HG03469 (cell line): Measurements from ENCODE around the gene CPEB4.

ENCODE experiments used
- ATAC-seq: cut with Tn5 transposase; IDR thresholded peaks from one replicate; pipeline ENCODE4 v1.9.1; 2021; ENCODE audit warnings: mild to moderate bottlenecking, moderate library complexity, moderate number of reproducible peaks; ENCODE audit not compliant: unreplicated experiment

CPEB4 gene

DNA sequence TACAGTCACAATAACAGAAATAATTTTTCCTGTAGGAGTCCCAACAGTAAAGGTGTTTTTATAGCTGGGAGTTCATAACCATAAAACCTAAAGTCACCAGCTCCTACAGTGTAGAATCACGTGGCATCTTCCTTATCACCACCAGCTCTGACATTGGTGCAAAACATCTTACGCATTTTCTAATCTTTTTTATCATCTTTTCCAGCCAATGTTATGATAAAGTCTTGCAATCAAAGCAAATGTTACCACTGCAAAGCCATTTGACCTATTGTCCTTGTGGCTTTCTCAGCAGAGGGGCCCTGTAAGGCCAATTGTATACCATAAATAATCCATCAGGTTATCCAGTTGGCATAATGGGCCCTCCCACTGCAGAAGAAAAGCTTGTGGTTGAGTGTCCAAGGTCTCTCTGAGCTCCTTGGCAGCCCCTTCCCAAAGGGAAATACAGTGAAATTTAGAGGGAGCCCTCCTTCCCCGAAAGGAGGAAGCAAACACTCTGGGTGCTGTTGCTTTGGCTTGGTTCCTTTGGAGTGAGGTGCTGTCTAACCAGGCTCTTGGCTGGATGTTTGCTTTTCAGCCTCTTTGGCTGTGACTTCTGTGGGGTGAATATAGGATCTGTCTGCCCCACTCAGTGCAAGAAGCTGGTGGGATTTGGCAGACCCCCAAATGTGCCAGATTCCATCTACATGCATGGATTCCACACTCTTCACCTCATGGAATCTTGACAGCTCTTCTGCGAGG lies 29.3 kb upstream of the CPEB4 start:
- no peak for ATAC-seq

DNA sequence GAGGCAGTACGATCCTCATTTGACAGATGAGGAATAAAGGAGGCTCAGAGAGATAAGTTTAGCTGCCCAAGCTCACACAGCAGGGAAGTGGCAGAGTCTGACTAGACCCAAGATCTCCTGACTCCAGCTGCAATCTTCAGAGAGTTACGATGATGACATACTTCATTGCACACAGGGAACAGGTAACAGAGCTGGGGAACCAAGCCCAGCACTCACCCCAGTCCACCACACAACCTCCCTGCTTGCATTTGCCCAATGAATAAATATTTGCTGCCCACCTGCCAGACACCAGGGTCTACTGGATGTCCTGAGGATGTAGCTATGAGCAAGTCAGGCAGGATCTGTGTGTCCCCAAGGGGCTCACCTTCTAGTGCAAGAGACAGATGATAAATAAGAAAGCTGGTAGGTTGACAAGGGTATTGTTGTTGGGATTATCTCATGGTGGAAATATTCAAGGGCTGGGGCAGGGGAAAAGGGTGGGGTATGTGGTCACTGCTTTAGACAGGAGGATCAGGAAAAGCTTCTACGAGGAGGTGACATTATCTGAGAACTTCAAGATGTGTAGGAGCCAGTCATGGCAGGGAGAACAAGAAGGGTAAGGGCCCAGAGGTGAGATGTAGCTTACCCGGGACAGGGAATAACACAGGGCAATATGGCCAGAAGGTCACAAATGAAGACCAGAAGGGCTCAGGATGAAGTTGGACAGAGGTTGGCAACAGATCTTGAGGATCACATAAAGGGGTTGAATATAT lies 28.6 kb upstream of the CPEB4 start:
- no peak for ATAC-seq

DNA sequence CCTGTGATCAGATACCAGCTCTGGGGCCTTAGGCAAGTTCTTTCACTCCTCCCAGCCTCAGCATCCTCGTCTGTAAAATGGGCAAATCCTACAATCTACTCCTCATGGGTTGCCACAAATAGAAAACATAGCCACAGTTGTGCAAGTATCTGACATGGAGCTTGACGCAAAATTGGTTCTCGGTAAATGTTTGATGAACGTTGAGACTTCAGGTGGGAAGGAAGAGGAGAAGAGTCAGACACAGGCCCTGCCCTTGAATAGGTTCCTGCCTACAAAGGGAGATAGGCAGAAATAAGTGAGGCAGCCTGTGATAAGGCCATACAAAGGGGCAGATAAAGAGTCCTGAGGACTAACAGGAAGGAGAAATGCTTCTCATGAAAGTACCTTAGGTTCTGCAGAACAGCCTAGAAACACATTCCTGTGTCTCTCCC lies 26.1 kb upstream of the CPEB4 start:
- ATAC-seq: no peak

DNA sequence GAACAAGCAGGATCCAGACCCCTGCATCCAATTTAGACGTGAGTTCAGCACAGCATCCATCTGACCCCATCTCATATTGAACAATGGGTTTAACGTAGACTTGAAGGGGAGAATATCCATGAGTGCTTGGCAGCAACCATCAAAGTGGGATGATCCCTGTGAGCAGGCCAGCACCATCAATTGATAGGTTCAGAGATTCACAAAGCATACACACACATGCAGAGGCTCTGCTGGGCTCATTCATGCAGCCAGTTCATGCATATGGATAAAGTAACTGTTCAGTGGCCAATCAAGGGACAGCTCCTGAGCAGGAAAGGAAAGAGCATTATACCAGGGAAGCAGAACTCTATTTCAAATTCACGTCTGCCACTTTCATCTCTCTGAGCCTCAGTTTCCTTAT lies 24.8 kb upstream of the CPEB4 start:
- no peak for ATAC-seq

DNA sequence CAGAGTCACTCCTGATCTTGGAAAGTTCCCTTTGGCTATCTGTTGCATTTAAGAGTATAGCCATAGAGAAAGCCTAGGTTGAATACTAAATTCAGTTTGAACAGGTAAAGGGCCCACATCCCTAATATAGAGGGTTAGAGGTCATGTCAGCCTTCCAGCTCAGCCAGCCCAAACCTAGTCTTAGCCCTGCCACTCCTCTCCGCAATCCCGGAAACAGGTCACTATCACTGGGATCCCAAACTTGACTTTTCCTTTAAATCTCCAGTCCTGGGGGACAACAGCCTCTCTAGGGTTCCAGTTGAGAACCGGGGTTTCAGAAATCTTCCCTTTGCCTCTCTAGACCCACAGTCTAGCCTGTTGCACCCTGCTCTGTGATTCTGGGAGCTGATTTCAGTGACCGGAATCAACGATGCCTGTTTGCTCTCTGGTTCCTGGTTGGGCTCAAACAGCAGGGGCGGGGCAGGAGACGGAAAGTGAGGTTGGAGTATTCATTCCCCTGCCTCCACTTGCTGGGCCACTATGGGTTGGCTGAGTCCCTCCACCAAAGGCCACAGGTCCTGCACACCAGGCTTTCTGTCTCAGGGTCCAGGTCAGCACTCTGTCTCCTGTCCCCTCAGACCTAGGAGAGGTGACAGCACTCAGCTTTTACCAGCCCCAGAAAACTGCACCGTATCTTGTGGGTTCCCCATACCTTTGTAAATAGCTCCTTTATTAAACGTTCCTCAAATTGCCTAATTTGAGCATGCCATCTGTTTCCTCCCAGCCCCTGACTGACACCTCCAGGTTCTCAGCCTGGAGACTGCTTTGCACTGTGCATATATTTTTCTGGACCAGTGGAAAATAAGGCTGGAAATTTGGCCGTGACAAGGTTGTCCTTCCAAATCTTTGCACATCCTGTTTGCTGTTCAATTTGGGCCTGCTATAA lies 23.8 kb upstream of the CPEB4 start:
- ATAC-seq: no peak

DNA sequence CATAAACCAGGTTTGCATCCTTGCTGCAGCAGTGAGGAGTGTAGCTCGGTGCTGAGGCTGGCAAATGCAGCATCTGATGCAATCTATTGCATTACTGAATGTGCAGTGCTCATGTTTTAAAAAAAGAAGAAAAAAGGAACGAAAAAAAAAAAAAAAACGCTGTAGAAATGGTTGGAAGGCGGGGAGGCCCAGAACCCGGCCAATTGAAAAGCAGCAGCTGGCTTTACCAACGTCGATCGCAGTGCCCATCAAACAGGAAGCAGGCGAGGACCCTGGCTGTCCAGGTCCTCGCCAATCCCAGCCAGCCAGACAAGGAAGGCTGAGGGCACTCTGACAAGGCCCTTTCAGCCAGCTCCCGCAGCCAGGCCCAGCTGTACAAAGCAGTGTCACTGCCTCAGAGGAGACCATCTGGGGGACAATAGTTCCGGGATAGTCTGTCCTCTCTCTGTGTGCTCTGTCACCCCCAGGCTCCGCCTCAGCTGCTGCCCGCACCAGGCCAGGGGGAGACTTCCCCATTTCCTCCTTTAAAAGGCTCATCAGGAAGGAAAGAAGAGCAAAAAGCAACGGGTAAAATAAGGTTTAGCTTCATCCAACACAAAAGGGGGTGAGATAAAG lies 21.8 kb upstream of the CPEB4 start:
- no peak for ATAC-seq

DNA sequence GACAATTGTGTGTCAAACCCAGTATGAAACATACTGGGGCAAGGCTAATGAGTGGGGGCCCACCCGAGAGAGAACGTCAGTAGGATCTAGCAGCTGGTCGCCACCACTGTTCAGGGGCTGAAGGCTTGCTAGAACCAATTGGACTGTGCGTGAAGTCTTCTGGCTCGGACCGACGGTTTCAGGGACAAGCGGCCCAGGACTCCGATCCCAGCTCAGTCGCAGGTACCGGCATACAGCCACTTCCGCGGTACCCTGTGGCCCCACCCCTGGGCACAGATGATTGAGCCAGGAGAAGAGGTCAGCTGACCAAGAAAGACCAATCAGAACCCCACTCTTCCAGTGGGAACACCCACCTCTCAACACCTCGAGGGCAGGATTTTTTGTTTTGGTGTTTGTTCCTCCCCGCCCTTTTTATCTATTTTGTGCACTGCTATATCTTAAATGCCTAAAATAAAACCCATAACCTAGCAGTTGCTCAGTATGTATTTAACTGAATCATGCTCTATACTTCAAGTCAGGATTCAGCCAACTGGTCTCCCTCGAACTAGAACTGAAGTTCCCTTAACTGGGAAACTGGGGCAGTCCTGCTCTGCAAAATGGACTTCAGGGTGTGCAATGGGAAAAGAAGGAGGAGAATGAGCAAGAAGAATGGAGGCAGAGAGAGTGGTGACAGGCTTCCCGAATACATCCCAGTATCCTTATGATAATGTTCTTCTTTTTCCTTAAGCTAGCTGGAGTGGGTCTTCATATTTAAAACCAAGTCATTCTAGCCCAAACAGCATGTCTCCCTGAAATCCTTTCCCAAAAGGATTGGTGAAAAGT lies 21.1 kb upstream of the CPEB4 start:
- no peak for ATAC-seq

DNA sequence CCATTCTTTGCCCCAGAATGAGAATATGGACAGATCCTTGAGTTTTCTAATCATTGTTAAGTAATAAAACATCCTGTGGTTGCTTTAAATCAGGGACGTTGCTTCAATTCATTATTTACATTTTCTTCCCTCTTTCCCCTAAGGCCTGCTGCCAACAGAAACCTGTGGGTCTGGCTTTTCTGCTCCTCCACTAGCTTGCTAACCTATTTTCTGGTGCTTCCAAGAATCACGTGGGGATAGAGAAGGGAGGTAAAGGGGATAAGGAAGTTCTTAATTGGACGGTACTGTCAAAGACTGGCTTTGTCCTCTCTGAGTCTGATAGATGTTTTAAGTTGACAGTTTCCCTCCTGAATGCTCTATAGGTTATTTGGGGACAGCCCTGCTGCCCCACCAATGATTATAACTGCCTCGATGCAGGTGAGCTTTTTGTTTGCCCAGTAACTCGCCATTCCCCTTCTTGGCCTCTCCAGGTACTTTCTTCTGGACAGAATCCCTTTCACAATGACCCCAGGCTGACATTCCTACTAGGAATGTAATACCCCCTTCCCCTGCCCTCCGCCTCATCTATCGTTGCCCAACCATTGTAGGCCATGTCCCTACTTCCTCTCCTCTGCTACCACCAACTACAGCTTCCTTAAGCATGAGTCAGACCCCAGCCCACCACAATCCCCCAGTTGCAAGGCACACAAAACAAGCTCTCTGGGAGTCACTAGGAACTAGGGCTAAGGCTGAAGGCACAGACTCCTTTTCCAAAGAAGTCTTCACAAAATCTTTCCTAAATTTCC lies 19.9 kb upstream of the CPEB4 start:
- ATAC-seq: no peak

DNA sequence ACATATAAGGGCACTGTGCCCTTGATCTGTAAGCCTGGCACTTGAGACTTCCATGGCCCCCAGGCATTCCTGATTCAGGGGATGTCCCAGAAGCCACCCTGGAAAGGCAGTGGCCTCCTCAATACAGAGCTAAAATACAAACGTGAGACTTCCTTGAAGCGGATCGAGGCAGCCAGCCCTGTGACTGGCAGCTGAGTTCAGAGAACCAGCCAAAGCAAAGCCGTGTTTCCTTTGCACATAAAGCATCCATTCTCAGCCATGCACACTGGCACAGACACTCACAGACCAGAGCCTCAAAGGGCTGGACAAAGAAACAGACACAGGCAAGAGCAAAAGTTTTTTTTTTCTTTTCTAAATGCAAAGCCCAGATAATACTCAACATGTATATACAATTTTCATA lies 18.8 kb upstream of the CPEB4 start:
- no peak for ATAC-seq

DNA sequence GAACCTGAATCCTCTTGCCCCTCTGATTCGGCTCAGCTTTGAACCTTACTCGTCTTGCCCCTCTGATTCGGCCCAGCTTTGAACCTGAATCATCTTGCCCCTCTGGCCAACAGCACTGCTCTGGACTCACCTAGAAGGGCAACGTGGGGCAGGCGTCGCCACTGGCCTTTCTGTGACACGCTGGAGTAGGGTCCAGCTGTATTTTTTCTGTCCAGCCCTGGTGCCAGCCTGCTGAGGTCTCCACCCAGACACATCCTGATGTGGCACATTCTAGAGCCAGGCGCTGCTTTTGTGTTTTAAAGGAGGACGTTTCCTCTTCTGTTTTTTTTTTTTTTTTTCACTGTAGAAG lies 15.2 kb upstream of the CPEB4 start:
- ATAC-seq: no peak

DNA sequence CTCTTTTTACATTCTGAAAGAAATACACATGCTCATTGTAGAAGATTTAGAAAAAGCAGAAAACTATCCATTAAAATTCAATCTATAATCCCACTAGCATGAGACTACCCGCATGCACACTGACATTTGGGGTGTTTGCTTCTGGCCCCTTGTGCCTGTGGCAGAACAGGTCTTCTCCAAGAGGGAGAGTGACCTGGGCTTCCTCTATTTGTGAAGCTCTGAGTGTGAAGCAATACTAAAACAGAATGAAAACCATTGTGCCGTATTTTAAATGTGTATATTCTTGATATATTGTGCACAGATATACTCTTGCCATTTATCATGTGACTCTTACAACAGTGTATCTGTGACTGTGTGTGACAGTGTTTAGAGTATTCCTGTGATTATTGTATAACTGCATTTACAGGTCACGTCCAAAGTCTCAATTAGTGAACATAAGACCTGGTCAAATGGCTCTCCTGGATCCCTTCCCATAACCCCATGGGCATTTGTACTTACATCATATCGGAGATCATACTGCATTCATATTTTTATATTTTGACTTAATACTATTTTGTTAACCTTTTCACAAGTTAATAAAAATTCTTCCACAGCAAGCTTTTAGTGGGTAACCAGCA lies 14.7 kb upstream of the CPEB4 start:
- no peak for ATAC-seq

DNA sequence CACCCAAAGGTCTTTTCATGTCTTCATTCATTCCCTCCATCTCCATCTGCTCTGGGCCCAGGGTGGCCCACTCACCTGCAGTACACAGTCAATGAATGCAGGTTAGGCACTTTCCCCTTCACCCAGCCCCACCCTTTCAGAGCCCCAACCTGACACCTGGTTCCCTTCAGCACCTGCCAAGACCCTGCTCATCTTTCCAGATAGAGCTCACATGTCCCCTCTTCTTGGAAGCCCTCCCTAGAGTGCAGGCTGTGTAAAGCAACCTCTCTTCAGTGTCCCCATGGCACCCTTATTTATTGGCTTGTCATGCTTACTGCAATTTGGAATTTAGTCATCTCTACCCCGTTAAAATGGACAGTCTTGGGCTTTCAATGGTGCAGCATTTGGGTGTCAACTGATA lies 13.0 kb upstream of the CPEB4 start:
- ATAC-seq: no peak

DNA sequence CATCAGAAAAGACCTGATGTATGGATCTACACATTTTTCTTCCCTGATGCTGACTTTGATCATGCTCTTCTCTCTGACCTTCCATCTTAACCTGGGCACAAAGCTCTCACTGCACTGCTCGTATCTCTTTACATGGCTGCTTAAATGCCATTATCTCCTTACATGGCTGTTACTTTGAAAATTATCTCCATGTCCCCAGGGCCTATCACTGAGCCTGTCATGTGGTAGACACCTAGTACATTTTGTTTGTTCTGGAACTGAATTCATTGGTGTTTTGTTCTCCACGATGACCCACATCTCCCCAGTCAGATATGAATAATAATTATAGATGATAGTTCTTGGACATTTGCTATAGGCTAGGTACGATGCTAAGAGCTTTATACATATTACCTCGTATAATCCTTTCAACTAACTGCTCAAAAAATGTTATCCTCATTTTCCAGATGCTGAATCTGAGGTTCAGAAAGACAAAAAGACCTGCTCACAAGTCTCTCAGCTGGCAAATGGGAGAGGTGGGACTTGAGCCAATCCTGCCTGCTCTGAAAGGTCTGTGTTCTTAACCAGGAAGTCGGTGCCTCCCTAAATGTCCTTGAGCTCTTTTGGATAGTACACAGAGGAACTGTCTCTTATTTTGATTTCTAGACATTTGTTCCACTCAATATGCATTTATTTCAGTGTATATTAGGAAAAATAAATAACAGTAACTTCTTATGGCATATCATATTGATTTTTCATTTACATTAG lies 9.8 kb upstream of the CPEB4 start:
- no peak for ATAC-seq

DNA sequence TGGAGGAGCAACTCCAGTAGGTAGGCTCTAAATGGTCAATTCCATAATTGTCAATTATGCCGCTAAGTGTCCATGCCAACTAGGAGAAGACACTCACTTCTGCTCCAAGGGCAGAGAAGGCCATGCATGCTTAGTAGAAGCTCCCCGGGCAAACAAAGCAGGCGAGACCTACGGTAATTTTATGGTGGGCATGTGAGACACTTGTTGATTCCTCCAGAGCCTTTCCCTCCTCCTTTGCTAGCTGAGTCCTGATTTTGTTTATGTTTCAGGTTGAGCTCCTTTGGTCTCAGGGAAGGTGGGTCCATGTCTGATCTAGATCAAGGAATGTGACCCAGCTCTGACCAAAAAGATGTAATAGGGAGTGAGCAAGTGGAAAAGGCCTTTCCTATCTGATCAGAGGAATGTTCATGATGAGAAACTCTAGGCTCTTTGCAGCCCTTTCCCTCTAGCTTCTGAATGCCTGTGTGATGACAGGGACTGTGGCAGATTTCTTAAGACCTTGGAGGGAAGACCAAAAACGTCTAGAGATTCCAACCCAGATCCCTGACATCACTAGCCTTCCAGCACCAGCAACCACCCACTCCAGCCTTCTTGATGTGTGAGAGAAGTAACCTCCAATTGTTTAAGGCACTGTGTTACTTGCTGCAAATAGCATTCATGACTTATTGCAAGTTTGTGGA lies 7.7 kb upstream of the CPEB4 start:
- ATAC-seq: no peak

DNA sequence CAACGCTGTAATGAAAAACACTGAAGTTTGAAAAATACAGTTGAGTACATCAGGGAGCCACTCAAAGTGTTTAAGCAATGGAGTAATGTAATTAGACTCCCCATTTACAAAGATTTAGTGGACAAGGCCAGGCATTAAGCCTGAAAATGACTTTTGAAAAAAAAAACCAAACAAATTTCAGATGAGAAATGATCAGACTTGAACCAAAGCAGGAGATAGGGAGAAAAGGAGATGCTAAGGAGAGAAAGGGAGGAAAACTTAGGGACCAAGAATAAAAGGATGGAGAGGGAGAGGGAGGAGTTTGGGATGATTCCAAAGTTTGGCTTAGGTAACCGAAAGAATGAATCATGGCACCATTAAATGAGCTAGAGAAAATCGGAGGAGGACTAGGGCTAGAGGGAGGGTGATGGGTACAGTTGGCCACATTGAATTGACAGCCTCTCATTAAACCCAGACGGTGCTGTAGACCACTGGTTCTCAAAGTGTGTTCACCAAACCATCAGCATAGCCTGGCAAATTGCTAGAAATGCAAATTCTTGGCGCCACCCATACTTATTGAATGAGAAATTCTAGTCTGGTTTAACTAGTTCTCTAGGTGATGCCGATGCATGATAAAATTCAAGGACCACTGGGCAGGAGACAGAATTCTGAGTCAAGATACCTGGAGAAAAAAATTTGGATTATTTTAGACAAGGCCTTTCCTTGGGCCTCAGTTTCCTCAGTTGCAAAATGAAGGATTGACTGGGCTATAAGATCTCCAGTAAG lies 6.2 kb upstream of the CPEB4 start:
- no peak for ATAC-seq

DNA sequence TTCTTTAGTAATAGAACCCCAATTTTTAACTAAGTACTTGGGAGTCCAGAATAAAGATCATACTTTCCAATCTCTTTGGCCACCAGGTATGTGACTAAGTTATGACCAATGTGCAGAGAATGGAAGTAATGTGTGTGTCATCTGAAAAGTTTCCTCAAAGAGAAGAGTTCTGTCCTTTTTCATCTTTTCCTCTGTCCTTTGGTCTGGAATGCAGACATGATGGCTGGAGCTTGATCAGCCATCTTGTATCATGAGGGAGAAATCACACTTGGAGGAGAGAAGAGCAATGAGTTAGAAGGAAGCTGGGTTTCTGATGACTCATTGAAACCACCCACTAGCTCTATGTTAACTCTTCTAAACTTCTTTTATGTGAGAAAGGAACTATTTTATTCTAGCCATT lies 5.5 kb upstream of the CPEB4 start:
- ATAC-seq: no peak

DNA sequence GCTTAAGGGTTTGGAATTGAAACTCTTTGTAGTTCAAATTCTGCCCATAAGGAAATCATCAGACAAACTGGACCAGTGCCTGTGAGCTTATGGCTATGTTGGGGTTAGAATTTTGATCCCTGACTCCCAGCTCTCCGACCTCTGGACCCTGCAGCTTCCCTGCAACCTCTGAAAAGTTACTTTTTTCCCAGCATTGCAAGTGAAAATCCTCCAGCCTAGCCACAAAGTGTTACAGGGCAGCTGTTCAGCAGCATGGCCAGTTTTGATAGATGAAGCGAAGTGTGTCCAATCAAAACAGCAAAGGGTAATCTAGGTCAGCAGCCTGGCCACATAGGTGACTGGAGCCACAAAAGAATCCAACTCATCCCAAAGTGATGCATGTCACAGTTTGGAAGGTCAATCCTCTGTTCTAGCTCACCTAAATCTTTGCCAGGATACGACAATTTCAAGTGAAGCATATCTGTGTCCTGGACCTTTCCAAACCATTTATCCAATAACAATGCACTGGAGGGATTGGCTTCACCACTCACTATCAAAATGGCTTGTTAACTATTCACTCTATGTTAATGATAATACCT lies 4.7 kb upstream of the CPEB4 start:
- ATAC-seq: no peak
